Endodermal cell (in vitro differentiated cells): Measurements from ENCODE around the gene MBD6. TPM values are rescaled to one million over a fixed set of nuclear protein-coding genes. Genes with fewer than 3 reads are reported as not detected.
"Not testable (repeated sequence)": the region's sequence is repeated elsewhere in the genome, so short reads cannot be mapped to it uniquely, and the experiment has no call there.

ENCODE experiments used
- DNase-seq: peaks from one replicate; pipeline ENCODE4 v3.0.0-alpha.2; 2017
- H3K27ac ChIP-seq: 2 replicates; pipeline ENCODE4 v1.5.1; 2013; ENCODE audit warnings: mild to moderate bottlenecking, low read depth, low read length, moderate library complexity
- H3K27me3 ChIP-seq: 2 replicates; pipeline ENCODE4 v1.6.1; 2013; ENCODE audit warnings: mild to moderate bottlenecking, low read length, moderate library complexity; ENCODE audit not compliant: insufficient read depth, control insufficient read depth, poor library complexity, severe bottlenecking
- H3K36me3 ChIP-seq: 2 replicates; pipeline ENCODE4 v1.7.0; 2013; ENCODE audit warnings: mild to moderate bottlenecking, low read length, moderate library complexity; ENCODE audit not compliant: control insufficient read depth, insufficient read depth
- H3K4me1 ChIP-seq: one replicate; pipeline ENCODE4 v1.7.0; 2013; ENCODE audit warnings: low read length; ENCODE audit not compliant: control insufficient read depth, insufficient read depth
- H3K4me3 ChIP-seq: 2 replicates; pipeline ENCODE4 v1.5.1; 2013; ENCODE audit warnings: mild to moderate bottlenecking, low read length, moderate library complexity
- H3K9ac ChIP-seq: 2 replicates; pipeline ENCODE4 v1.6.1; 2013; ENCODE audit warnings: mild to moderate bottlenecking, low read length, moderate library complexity; ENCODE audit not compliant: poor library complexity, severe bottlenecking; ENCODE audit errors: extremely low read depth
- H3K9me3 ChIP-seq: 2 replicates; pipeline ENCODE4 v1.6.1; 2013; ENCODE audit warnings: mild to moderate bottlenecking, low read length, moderate library complexity; ENCODE audit not compliant: control insufficient read depth
- H3K27ac Mint-ChIP-seq: 2 replicates; pipeline ENCODE4 v1.8.0; 2020; ENCODE audit warnings: mixed read lengths
- H3K27me3 Mint-ChIP-seq: 2 replicates; pipeline ENCODE4 v1.8.0; 2021; ENCODE audit warnings: mild to moderate bottlenecking, mixed read lengths; ENCODE audit not compliant: insufficient read depth
- H3K36me3 Mint-ChIP-seq: 2 replicates; pipeline ENCODE4 v1.8.0; 2020; ENCODE audit warnings: low read depth, mixed read lengths
- H3K4me1 Mint-ChIP-seq: 2 replicates; pipeline ENCODE4 v1.8.0; 2020; ENCODE audit warnings: mixed read lengths
- H3K4me3 Mint-ChIP-seq: 2 replicates; pipeline ENCODE4 v1.8.0; 2020; ENCODE audit warnings: mild to moderate bottlenecking, moderate library complexity, mixed read lengths
- H3K9me3 Mint-ChIP-seq: 2 replicates; pipeline ENCODE4 v1.8.0; 2020; ENCODE audit warnings: mild to moderate bottlenecking, mixed read lengths
- CTCF ChIP-seq: fragments of 200-600 bp; sonication (generic); conservative IDR thresholded peaks from 2 replicates; pipeline ENCODE4 v1.5.0; 2021; ENCODE audit warnings: antibody characterized with exemption, mild to moderate bottlenecking
- WGBS, 2 experiments: methylation state at CpG; one replicate each; pipeline versions ENCODE4 v1.1.5 to v1.1.7; 2013; ENCODE audit warnings: missing lambda C conversion rate in 2 of 2, mixed read lengths in 1 of 2; ENCODE audit not compliant: insufficient coverage in 1 of 2, insufficient read length in 1 of 2; 5-methylcytosine and 5-hydroxymethylcytosine counted together
- total RNA-seq, 2 donors: library from RNA; stranded (reverse); fragmentation: NEBNext Ultra II Directional in 1 of 2; extraction: Animal tissue kit (Norgen Biotek cat#: 25700) in 1 of 2; gene quantifications; 2 replicates in 1 of 2; 3 replicates in 1 of 2; pipeline ENCODE4 v1.2.1, GENCODE V29; 2021

MBD6 gene
- total RNA-seq, 2 donors from 2014 or later, result 49.2 to 88.2 TPM

DNA sequence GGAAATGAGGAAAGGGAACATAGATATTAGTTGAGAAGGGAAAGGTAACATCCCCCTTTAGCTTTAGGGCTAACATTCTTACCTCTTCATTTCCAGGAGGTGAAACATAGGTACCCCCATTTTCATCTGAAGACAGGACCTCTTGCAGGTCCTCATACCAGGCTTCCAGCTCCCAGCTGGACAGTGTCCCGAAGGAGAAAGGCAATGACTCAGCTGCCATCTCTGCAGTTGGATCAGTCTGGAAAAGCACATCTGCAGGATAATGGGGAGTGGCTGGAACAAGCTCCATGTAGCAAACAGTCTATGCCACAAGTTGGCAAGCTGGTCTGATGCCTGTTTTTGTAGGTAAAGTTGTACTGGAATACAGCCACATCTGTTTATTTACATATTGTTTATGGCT lies 5.4 kb upstream of the MBD6 start:
- DNase-seq, result no peak
- peaks cover 64% of the 10 kb centered on the region for H3K36me3 Mint-ChIP-seq
- no peaks in the 10 kb centered on the region for H3K27me3 Mint-ChIP-seq
- no peak overlapping the region for H3K4me3 Mint-ChIP-seq
- WGBS, 2 experiments, result 90 to 97% methylated on average over 1 of the region's 1 CpG
- peaks cover 69% of the 10 kb centered on the region for H3K36me3 ChIP-seq
- no peaks in the 10 kb centered on the region for H3K27me3 ChIP-seq
- peaks cover 14% of the 10 kb centered on the region for H3K4me1 ChIP-seq
- H3K9ac ChIP-seq, result no peak overlapping the region
- H3K27ac ChIP-seq, result no peak overlapping the region
- no peaks in the 10 kb centered on the region for H3K9me3 Mint-ChIP-seq
- H3K4me3 ChIP-seq, result no peak overlapping the region
- H3K9me3 ChIP-seq, result no peaks in the 10 kb centered on the region
- TF ChIP-seq CTCF, result no peak
- peaks cover 45% of the 10 kb centered on the region for H3K4me1 Mint-ChIP-seq
- H3K27ac Mint-ChIP-seq, result peak overlapping the region; percentile 79

DNA sequence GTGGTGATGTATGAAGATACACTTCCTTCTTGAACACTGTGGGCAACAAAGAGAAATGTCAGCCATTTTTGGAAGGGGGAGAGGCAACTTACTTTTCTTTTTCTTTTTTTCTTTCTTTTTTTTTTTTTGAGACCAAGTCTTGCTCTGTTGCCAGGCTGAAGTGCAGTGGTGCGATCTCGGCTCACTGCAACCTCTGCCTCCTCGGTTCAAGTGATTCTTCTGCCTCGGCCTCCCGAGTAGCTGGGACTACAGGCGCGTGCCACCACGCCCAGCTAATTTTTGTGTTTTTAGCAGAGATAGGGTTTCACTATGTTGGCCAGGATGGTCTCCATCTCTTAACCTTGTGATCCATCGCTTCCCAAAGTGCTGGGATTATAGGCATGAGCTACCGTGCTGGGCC lies 4.9 kb upstream of the MBD6 start:
- WGBS, 2 experiments, result 92 to 94% methylated on average over 7 to 10 of the region's 10 CpGs
- H3K9me3 ChIP-seq, H3K27ac ChIP-seq, H3K9ac ChIP-seq, H3K4me3 Mint-ChIP-seq, H3K27me3 Mint-ChIP-seq, H3K27me3 ChIP-seq, H3K9me3 Mint-ChIP-seq, DNase-seq: not testable (repeated sequence)
- Mint-ChIP-seq H3K36me3 (peaks cover 59% of the 10 kb centered on the region), H3K4me1 (peaks cover 45% of the 10 kb centered on the region), H3K27ac (peak overlapping the region; percentile 79)
- H3K4me3 ChIP-seq, result peak overlapping the region; percentile 96
- H3K36me3 ChIP-seq, result peaks cover 64% of the 10 kb centered on the region
- H3K4me1 ChIP-seq, result peaks cover 14% of the 10 kb centered on the region

- Histone ChIP-seq H3K4me1 (peaks cover 14% of the 10 kb centered on the region), H3K9me3 (no peaks in the 10 kb centered on the region), H3K27me3 (no peaks in the 10 kb centered on the region), H3K4me3 (peak overlapping the region; percentile 96), H3K36me3 (peaks cover 57% of the 10 kb centered on the region), H3K27ac (no peak overlapping the region), H3K9ac (peak overlapping the region; percentile 98)
- peak overlapping the region; percentile 93 for H3K4me3 Mint-ChIP-seq
- TF ChIP-seq CTCF, result no peak
- H3K4me1 Mint-ChIP-seq, result peaks cover 48% of the 10 kb centered on the region
- no peak for DNase-seq
- H3K27ac Mint-ChIP-seq, result no peak overlapping the region
- no peaks in the 10 kb centered on the region for H3K27me3 Mint-ChIP-seq
- 92 to 97% methylated on average over 6 to 8 of the region's 8 CpGs for WGBS, 2 experiments
- peaks cover 52% of the 10 kb centered on the region for H3K36me3 Mint-ChIP-seq
- no peaks in the 10 kb centered on the region for H3K9me3 Mint-ChIP-seq
These were observed 4.3 kb upstream of the MBD6 start for GRCh38 chr12:57518176-57518919.
